GM23338 (cell line): ENCODE results near the gene STK11IP.

Source experiments
- CTCF ChIP-seq, 2 experiments: fragments of 200-600 bp in 1 of 2; sonication (generic) in 1 of 2; conservative IDR thresholded peaks; 2 replicates each; pipeline versions ENCODE4 v1.5.1 to v1.6.1; 2016 to 2017; ENCODE audit warnings: antibody characterized with exemption in 2 of 2, low read depth in 2 of 2, mild to moderate bottlenecking in 2 of 2, moderate library complexity in 1 of 2
- EZH2phosphoT487 ChIP-seq: fragments of 200-600 bp; sonication (generic); IDR thresholded peaks from one replicate; pipeline ENCODE4 v1.8.1; 2018; ENCODE audit warnings: antibody characterized with exemption; ENCODE audit not compliant: unreplicated experiment

DNA sequence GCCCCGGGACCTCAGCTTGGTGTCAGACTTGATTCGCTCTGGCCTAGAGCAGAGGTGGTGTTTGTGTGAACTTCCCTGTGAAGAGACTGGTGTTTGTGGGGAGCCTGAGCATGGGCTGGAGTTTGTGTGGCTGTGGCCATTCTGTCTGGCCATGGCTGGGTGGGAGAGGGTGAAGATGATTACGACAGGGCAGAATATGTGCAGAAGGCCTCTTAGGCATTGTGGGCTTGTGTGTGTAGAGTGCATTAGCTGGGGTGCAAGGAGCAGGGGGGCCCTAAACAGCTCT lies 36.8 kb upstream of the STK11IP start:
- TF ChIP-seq CTCF (conservative IDR thresholded peaks at IDR 0.05; ENCODE audit: low read depth in 2 of 2) (no peak), EZH2phosphoT487 (no peak)
